ENCODE measurements around the gene CAV1.

- TF ChIP-seq POLR2A (IDR thresholded peaks at IDR 0.05), result no peak
- TF ChIP-seq, protein P1, sequence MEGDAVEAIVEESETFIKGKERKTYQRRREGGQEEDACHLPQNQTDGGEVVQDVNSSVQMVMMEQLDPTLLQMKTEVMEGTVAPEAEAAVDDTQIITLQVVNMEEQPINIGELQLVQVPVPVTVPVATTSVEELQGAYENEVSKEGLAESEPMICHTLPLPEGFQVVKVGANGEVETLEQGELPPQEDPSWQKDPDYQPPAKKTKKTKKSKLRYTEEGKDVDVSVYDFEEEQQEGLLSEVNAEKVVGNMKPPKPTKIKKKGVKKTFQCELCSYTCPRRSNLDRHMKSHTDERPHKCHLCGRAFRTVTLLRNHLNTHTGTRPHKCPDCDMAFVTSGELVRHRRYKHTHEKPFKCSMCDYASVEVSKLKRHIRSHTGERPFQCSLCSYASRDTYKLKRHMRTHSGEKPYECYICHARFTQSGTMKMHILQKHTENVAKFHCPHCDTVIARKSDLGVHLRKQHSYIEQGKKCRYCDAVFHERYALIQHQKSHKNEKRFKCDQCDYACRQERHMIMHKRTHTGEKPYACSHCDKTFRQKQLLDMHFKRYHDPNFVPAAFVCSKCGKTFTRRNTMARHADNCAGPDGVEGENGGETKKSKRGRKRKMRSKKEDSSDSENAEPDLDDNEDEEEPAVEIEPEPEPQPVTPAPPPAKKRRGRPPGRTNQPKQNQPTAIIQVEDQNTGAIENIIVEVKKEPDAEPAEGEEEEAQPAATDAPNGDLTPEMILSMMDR (IDR thresholded peaks at IDR 0.05), result no peak
- TF ChIP-seq POLR2AphosphoS5 (IDR thresholded peaks at IDR 0.05), result no peak
- no peak for TF ChIP-seq EP300 (IDR thresholded peaks at IDR 0.05)
Observed at GRCh38 chr7:116543664-116544063, 18.8 kb downstream of the CAV1 start.
